GM13976 (cell line): ENCODE results near the gene TEX19.

ENCODE experiments used
- DNase-seq: peaks from one replicate; pipeline ENCODE4 v3.0.0; 2012; ENCODE audit warnings: low spot score
- CTCF ChIP-seq: IDR thresholded peaks from 2 replicates; pipeline ENCODE4 v1.5.1; 2012; ENCODE audit warnings: borderline replicate concordance, mild to moderate bottlenecking; ENCODE audit not compliant: insufficient read depth; ENCODE audit errors: extremely low read depth, missing control alignments, control extremely low read depth
- in situ Hi-C: fragments of 300-500 bp; cut with MboI; formaldehyde crosslinking; loops from one replicate; pipeline ENCODE4 v1.12.0; 2022; ENCODE audit warnings: low sequenced_read_pairs, mixed read lengths, inconsistent platforms; ENCODE audit not compliant: unreplicated experiment

The TEX19 gene

GRCh38 chr17:82332669-82333278 lies 26.3 kb upstream of the TEX19 start:
- peak; percentile 57 for DNase-seq
- TF ChIP-seq CTCF = no peak
- in situ Hi-C loops = no loop called here

GRCh38 chr17:82333279-82334171 lies 25.5 kb upstream of the TEX19 start, which contains the start of gene SECTM1:
SECTM1 (minus strand) TSS chr17:82333766; CDS start chr17:82327240, 6,526 bp downstream.
- in situ Hi-C loops = no loop called here
- no peak for DNase-seq
- no peak for TF ChIP-seq CTCF

GRCh38 chr17:82334204-82334621 lies 24.8 kb upstream of the TEX19 start:
- DNase-seq = no peak
- no peak for TF ChIP-seq CTCF
- in situ Hi-C loops = no loop called here

GRCh38 chr17:82334622-82335394 lies 24.2 kb upstream of the TEX19 start:
- in situ Hi-C loops = no loop called here
- no peak for TF ChIP-seq CTCF
- DNase-seq = no peak

- no peak for DNase-seq
- in situ Hi-C loops = no loop called here
- TF ChIP-seq CTCF = no peak
Observed at GRCh38 chr17:82338858-82339633, 20.0 kb upstream of the TEX19 start.
